Measurements from ENCODE around the gene MON1B. TPM values are rescaled to one million over a fixed set of nuclear protein-coding genes. Genes with fewer than 3 reads are reported as not detected.
"Not testable (repeated sequence)": the region's sequence is repeated elsewhere in the genome, so short reads cannot be mapped to it uniquely, and the experiment has no call there.

Gene MON1B
- total RNA-seq, 4 donors from 2014 or later, result 24.1 to 51.4 (median 40.7) TPM

DNA sequence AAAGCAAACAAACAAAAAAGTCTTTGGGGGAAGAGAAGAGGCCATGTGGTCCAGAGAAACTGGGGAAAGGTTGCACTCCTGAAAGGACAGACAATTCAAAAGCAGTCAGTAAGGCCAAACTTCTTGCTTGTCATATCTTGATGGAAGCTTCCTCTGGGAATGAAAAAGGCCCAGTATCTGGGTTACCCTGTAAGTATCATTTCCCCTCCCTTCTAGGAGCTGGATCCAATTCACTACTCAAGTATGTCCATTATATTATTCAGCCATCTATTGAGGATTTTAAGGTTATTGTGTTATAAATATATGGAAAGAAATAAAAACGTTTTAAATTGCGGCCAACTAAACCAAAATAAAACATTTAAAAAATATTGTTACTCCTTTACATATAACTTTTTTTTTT is 26.0 kb upstream of the MON1B start:
- no peak for DNase-seq
- intact Hi-C loops (cut with DNase I), result no loop called here
- Histone ChIP-seq H3K4me3 (replicated peaks in 1 of 3) (no peak overlapping the region), H3K27me3 (no peaks in the 10 kb centered on the region), H3K9me3 (no peaks in the 10 kb centered on the region), H3K36me3 (no peaks in the 10 kb centered on the region), H3K27ac (no peak overlapping the region), H3K4me1 (no peaks in the 10 kb centered on the region)
- WGBS, 2 donors, result 77 to 85% methylated on average over 2 of the region's 2 CpGs
- TF ChIP-seq POLR2A (IDR thresholded peaks at IDR 0.05), result no peak

DNA sequence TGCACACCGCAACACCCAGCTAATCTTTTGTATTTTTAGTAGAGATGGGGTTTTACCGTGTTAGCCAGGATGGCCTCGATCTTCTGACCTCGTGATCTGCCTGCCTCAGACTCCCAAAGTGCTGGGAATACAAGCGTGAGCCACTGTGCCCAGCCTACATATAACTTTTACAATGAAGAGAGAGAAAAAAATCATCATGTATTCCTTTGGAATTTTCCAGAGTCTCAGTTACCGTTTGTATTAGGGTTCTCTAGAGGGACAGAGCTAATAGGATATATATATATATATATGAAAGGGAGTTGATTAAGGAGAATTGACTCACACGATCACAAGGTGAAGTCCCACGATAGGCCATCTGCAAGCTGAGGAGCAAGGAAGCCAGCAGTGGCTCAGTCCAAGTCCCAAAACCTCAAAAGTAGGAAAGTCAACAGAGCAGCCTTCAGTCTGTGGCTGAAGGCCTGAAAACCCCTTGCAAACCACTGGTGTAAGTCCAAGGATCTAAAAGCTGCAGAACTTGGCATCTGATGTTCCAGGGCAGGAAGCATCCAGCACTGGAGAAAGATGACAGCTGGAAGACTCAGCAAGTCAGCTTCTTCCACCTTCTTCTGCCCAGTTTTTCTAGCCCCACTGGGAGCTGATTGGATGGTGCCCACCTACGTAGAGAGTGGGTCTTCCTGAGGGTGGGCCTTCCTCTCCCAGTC is 25.3 kb upstream of the MON1B start:
- DNase-seq; H3K27me3 ChIP-seq; H3K27ac ChIP-seq; H3K4me1 ChIP-seq; intact Hi-C loops (cut with DNase I); H3K9me3 ChIP-seq; H3K4me3 ChIP-seq (replicated peaks in 1 of 3); H3K36me3 ChIP-seq: not testable (repeated sequence)
- 84 to 87% methylated on average over 9 of the region's 9 CpGs for WGBS, 2 donors

DNA sequence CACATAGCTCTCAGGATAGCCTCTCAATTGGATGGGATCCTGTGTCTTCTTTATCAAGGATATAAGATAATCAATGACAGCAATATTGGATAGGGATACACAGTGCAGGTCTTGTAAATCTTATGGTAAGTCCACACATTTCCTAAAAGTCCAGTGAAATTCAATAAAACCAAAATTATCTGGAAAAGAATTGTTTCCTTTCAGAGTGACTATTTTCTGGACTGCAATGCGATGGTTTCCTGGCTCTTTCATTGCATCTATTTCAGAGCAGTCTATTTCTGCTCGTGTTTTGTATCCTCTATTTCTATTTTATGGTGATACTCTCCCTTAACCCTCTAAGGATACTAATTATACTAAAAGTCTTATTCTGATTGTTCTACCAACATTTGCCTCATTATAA is 24.3 kb upstream of the MON1B start:
- no peaks in the 10 kb centered on the region for H3K4me1 ChIP-seq
- no peaks in the 10 kb centered on the region for H3K9me3 ChIP-seq
- no peak overlapping the region for H3K4me3 ChIP-seq (replicated peaks in 1 of 3)
- no peak for DNase-seq
- no peak overlapping the region for H3K27ac ChIP-seq
- 63 to 66% methylated on average over 2 of the region's 2 CpGs for WGBS, 2 donors
- TF ChIP-seq POLR2A (IDR thresholded peaks at IDR 0.05), result no peak
- TF ChIP-seq, protein P1, sequence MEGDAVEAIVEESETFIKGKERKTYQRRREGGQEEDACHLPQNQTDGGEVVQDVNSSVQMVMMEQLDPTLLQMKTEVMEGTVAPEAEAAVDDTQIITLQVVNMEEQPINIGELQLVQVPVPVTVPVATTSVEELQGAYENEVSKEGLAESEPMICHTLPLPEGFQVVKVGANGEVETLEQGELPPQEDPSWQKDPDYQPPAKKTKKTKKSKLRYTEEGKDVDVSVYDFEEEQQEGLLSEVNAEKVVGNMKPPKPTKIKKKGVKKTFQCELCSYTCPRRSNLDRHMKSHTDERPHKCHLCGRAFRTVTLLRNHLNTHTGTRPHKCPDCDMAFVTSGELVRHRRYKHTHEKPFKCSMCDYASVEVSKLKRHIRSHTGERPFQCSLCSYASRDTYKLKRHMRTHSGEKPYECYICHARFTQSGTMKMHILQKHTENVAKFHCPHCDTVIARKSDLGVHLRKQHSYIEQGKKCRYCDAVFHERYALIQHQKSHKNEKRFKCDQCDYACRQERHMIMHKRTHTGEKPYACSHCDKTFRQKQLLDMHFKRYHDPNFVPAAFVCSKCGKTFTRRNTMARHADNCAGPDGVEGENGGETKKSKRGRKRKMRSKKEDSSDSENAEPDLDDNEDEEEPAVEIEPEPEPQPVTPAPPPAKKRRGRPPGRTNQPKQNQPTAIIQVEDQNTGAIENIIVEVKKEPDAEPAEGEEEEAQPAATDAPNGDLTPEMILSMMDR (IDR thresholded peaks at IDR 0.05), result no peak
- no peaks in the 10 kb centered on the region for H3K27me3 ChIP-seq
- intact Hi-C loops (cut with DNase I), result no loop called here
- H3K36me3 ChIP-seq, result no peaks in the 10 kb centered on the region

DNA sequence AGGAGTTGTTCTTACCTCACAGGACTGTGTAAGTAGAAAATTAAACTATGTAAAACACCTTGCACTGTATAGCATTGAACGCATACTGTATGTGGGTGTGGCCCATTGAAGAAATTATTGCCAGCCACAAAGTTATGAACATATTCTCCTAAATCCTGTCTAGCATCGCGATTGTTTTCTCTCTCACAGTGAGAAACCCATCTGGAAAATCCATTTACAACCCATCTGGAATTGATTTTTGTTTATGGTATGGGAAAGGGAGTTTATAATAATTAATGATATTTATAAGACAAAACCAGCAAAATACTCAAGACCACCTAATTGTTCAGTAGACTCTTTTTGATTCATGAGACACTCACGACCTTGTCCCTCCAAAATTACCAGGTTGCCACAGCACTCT is 22.1 kb upstream of the MON1B start:
- no peak for DNase-seq
- Histone ChIP-seq H3K27me3 (no peaks in the 10 kb centered on the region), H3K9me3 (no peaks in the 10 kb centered on the region), H3K4me1 (no peaks in the 10 kb centered on the region), H3K4me3 (replicated peaks in 1 of 3) (no peak overlapping the region), H3K27ac (no peak overlapping the region), H3K36me3 (no peaks in the 10 kb centered on the region)
- intact Hi-C loops (cut with DNase I), result no loop called here
- no peak for TF ChIP-seq POLR2A (IDR thresholded peaks at IDR 0.05)
- TF ChIP-seq, protein P1 (IDR thresholded peaks at IDR 0.05), result no peak
- 72 to 84% methylated on average over 4 of the region's 4 CpGs for WGBS, 2 donors

DNA sequence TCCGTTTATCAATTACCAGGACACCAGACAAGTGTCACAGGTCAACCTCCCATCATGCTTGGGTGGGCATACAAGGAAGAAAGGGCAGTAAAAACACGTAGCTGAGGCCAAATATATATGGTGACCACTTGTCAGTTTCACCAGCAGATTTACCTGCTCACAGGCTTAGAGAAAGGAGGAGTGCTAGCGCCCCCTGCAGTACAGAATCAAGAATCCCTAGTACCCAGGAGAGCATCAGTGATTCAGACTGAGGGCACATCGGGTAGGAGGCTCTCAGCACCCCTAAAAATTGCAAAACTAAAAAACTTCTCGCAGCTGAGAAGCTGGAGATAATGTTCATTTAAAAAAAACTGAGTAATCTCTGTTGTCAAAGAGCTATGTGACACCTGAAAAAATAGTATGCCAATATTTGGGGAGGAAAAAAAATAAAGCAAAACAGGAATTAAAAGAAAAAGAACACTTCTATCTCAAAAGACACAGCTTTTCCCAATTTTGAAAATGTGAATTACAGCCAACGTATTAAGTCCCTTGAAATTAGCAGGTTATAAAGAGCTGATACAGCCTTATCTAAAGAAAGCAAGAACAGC is 21.2 kb upstream of the MON1B start:
- 10 to 11% methylated on average over 6 of the region's 6 CpGs for WGBS, 2 donors
- Histone ChIP-seq H3K4me3 (replicated peaks in 1 of 3) (no peak overlapping the region), H3K4me1 (no peaks in the 10 kb centered on the region), H3K9me3 (no peaks in the 10 kb centered on the region), H3K27ac (no peak overlapping the region), H3K27me3 (no peaks in the 10 kb centered on the region), H3K36me3 (no peaks in the 10 kb centered on the region)
- DNase-seq, result peak; percentile 31 to 39
- intact Hi-C loops (cut with DNase I), result loop anchor here (5.0 kb wide), 1 partner anchor 1377 kb away; no protein-coding TSS in a partner anchor
- TF ChIP-seq, protein P1 (IDR thresholded peaks at IDR 0.05), result peak in 4 of 6 experiments; percentile 18 to 47 (median 28)
- TF ChIP-seq POLR2A (IDR thresholded peaks at IDR 0.05), result no peak

DNA sequence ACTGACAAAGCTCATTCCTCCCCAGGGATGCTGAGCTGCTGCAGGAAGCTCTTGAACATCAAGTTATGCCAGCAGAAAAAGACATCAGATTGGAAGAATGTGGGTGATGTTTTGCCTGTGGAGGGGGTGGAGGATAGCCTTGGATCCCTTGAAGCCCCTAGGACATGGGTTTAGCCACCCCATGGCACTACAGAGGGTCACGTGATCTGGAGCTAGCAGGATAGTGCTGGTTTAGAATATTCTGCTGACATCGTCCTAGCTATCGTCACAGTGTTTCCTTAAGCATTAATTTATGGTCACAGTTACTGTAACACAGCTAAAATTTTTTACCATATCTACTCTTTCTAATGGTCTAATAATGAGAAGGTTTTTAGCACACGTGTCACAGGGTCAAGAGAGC is 20.2 kb upstream of the MON1B start:
- H3K4me1 ChIP-seq, result no peaks in the 10 kb centered on the region
- H3K4me3 ChIP-seq (replicated peaks in 1 of 3), result no peak overlapping the region
- H3K9me3 ChIP-seq, result no peaks in the 10 kb centered on the region
- no peaks in the 10 kb centered on the region for H3K27me3 ChIP-seq
- intact Hi-C loops (cut with DNase I), result loop anchor here (5.0 kb wide), 1 partner anchor 1379 kb away; no protein-coding TSS in a partner anchor
- H3K36me3 ChIP-seq, result no peaks in the 10 kb centered on the region
- WGBS, 2 donors, result 77 to 78% methylated on average over 4 of the region's 4 CpGs
- no peak for DNase-seq
- no peak for TF ChIP-seq POLR2A (IDR thresholded peaks at IDR 0.05)
- TF ChIP-seq, protein P1 (IDR thresholded peaks at IDR 0.05), result no peak
- no peak overlapping the region for H3K27ac ChIP-seq

Data from thyroid gland (tissue), 4 donors.